DND-41 (cell line): Measurements from ENCODE around the gene TMEM86B.
A peak's percentile ranks its signal among the peaks of the same experiment; 100 is the strongest.

Experiments used
- ATAC-seq: fragments of 200-7000 bp; cut with Tn5 transposase; 3 replicates; pipeline ENCODE4 v1.9.1; 2021; ENCODE audit warnings: low read depth; ENCODE audit not compliant: insufficient read depth
- DNase-seq: peaks from one replicate; pipeline ENCODE4 v3.0.0-alpha.2; 2020
- H2AFZ ChIP-seq: 2 replicates; pipeline ENCODE4 v1.6.0; 2012; ENCODE audit warnings: low read depth, low read length
- H3K27ac ChIP-seq: 2 replicates; pipeline ENCODE4 v1.5.1; 2012; ENCODE audit warnings: low read length, inconsistent platforms
- H3K27me3 ChIP-seq: fragments of 200-600 bp; sonication (generic); 2 replicates; pipeline ENCODE4 v1.6.0; 2012; ENCODE audit warnings: low read length, mild to moderate bottlenecking, inconsistent platforms; ENCODE audit not compliant: insufficient read depth, poor library complexity
- H3K36me3 ChIP-seq: 2 replicates; pipeline ENCODE4 v1.5.1; 2012; ENCODE audit warnings: low read length, inconsistent platforms; ENCODE audit not compliant: insufficient read depth
- H3K4me1 ChIP-seq: 2 replicates; pipeline ENCODE4 v1.5.1; 2012; ENCODE audit warnings: mild to moderate bottlenecking, low read length; ENCODE audit not compliant: insufficient read depth
- H3K4me2 ChIP-seq: 2 replicates; pipeline ENCODE4 v1.6.0; 2012; ENCODE audit warnings: mild to moderate bottlenecking, moderate library complexity, low read length, inconsistent platforms; ENCODE audit not compliant: insufficient read depth
- H3K4me3 ChIP-seq, 2 experiments: fragments of 200-600 bp in 1 of 2; shearing (Covaris generic) in 1 of 2; 2 replicates each; pipeline ENCODE4 v1.5.1; 2012 to 2016; ENCODE audit warnings: inconsistent platforms in 2 of 2, low read length in 2 of 2, mild to moderate bottlenecking in 2 of 2, low read depth in 1 of 2, moderate library complexity in 1 of 2
- H3K79me2 ChIP-seq: 2 replicates; pipeline ENCODE4 v1.6.0; 2012; ENCODE audit warnings: low read length, inconsistent platforms; ENCODE audit not compliant: insufficient read depth
- H3K9ac ChIP-seq: 2 replicates; pipeline ENCODE4 v1.6.0; 2012; ENCODE audit warnings: low read depth, mild to moderate bottlenecking, inconsistent platforms, low read length, moderate library complexity
- H3K9me3 ChIP-seq: 2 replicates; pipeline ENCODE4 v1.5.1; 2012; ENCODE audit warnings: low read length, moderate library complexity, mild to moderate bottlenecking, inconsistent platforms; ENCODE audit not compliant: insufficient read depth, severe bottlenecking
- H4K20me1 ChIP-seq: 2 replicates; pipeline ENCODE4 v1.6.0; 2012; ENCODE audit warnings: low read length; ENCODE audit not compliant: insufficient read depth
- CTCF ChIP-seq: IDR thresholded peaks from 2 replicates; pipeline ENCODE4 v1.5.1; 2012; ENCODE audit warnings: borderline replicate concordance, low read length, moderate library complexity, mild to moderate bottlenecking; ENCODE audit not compliant: poor library complexity, severe bottlenecking; ENCODE audit errors: extremely low read depth
- EZH2 ChIP-seq: IDR thresholded peaks from 3 replicates; pipeline ENCODE4 v1.6.1; 2012; ENCODE audit warnings: borderline replicate concordance, low read depth, mild to moderate bottlenecking, moderate library complexity, low read length, inconsistent platforms; ENCODE audit not compliant: severe bottlenecking

Gene TMEM86B

GRCh38 chr19:55252760-55253663 lies 24.4 kb upstream of the TMEM86B start:
- ATAC-seq = no peak
- H3K79me2 ChIP-seq = peaks cover 100% of the 10 kb centered on the region
- H2AFZ ChIP-seq = no peak overlapping the region
- H3K9ac ChIP-seq = peak overlapping the region; percentile 94
- peaks cover 53% of the 10 kb centered on the region for H3K4me1 ChIP-seq
- no peaks in the 10 kb centered on the region for H3K27me3 ChIP-seq
- no peak for TF ChIP-seq CTCF
- TF ChIP-seq EZH2 = no peak
- H3K9me3 ChIP-seq = no peaks in the 10 kb centered on the region
- peak overlapping the region; percentile 99 for H3K27ac ChIP-seq
- H3K36me3 ChIP-seq = peaks cover 77% of the 10 kb centered on the region
- peak overlapping the region in 1 of 2 experiments; percentile 85; a peak in 3 of 4 replicates for H3K4me3 ChIP-seq
- DNase-seq = no peak
- H3K4me2 ChIP-seq = peak overlapping the region; percentile 91
- H4K20me1 ChIP-seq = peaks cover 95% of the 10 kb centered on the region

GRCh38 chr19:55251341-55252081 lies 22.9 kb upstream of the TMEM86B start:
- no peaks in the 10 kb centered on the region for H3K9me3 ChIP-seq
- no peak overlapping the region; the same call in 1 of the 2 replicates for H3K27ac ChIP-seq
- ATAC-seq (no peak), DNase-seq (no peak)
- peaks cover 40% of the 10 kb centered on the region for H3K4me1 ChIP-seq
- no peaks in the 10 kb centered on the region for H3K27me3 ChIP-seq
- no peak overlapping the region for H3K4me3 ChIP-seq
- no peak overlapping the region for H2AFZ ChIP-seq
- TF ChIP-seq EZH2 (no peak), CTCF (no peak)
- no peak overlapping the region for H3K4me2 ChIP-seq
- peaks cover 95% of the 10 kb centered on the region for H4K20me1 ChIP-seq
- peaks cover 100% of the 10 kb centered on the region for H3K79me2 ChIP-seq
- no peak overlapping the region for H3K9ac ChIP-seq
- peaks cover 83% of the 10 kb centered on the region for H3K36me3 ChIP-seq

GRCh38 chr19:55250262-55251036 lies 21.9 kb upstream of the TMEM86B start:
- no peak overlapping the region for H3K4me2 ChIP-seq
- TF ChIP-seq EZH2 (no peak), CTCF (no peak)
- H3K4me1 ChIP-seq = peaks cover 29% of the 10 kb centered on the region
- H3K79me2 ChIP-seq = peaks cover 95% of the 10 kb centered on the region
- H2AFZ ChIP-seq = no peak overlapping the region
- H3K27ac ChIP-seq = no peak overlapping the region
- no peak for DNase-seq
- H3K36me3 ChIP-seq = peaks cover 87% of the 10 kb centered on the region
- H3K4me3 ChIP-seq = no peak overlapping the region
- H4K20me1 ChIP-seq = peaks cover 90% of the 10 kb centered on the region
- H3K27me3 ChIP-seq = no peaks in the 10 kb centered on the region
- ATAC-seq = no peak
- no peak overlapping the region for H3K9ac ChIP-seq
- H3K9me3 ChIP-seq = no peaks in the 10 kb centered on the region
